DOHH2 (cell line): ENCODE results near the gene MARCHF3.

ENCODE experiments used
- EZH2phosphoT487 ChIP-seq: fragments of 200-600 bp; sonication (generic); IDR thresholded peaks from 2 replicates; pipeline ENCODE4 v1.6.1; 2017; ENCODE audit warnings: borderline replicate concordance, mild to moderate bottlenecking, antibody characterized with exemption, low read length, moderate library complexity, mixed read lengths
- TF ChIP-seq, protein P1 (sequence below): fragments of 200-600 bp; sonication (generic); IDR thresholded peaks from one replicate; pipeline ENCODE4 v1.5.1; 2014; ENCODE audit warnings: antibody characterized with exemption, mild to moderate bottlenecking, low read depth, low read length; ENCODE audit not compliant: poor library complexity, severe bottlenecking

DNA sequence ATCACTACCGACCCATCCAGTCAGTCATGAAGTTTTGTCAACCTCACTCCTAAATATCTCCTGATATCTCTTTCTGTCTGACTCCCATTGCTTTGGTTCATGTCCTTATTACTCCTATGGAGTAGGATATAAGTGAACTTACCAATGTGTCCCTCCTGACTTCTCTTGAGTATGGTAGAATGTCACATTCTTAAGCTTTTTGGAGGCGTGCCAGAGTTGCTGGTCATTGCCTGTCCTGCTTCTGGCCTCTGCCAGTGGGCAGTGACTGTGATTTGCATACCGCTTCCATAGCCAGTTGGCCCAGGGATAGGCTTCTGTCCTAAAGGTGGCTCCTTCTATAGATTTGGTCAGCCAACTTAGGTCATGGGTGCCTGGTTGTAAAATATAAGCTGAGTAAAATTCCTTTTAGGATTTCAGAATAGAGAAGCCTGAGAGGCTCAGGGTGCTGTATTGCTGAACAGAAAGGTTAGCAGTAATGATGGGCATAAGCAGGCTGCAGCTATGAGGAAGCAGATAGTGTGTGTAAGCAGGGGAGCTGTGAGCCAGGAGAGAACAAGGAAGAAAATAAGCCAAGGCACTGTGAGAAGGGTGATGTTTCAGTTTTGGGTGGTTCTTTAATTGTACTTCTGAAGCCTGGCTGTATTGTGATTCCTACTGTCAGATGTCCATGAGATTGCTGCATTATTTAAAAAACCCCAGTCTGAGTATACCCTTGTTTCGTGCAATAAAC, 16.1 kb upstream of the MARCHF3 start:
- TF ChIP-seq, protein P1, sequence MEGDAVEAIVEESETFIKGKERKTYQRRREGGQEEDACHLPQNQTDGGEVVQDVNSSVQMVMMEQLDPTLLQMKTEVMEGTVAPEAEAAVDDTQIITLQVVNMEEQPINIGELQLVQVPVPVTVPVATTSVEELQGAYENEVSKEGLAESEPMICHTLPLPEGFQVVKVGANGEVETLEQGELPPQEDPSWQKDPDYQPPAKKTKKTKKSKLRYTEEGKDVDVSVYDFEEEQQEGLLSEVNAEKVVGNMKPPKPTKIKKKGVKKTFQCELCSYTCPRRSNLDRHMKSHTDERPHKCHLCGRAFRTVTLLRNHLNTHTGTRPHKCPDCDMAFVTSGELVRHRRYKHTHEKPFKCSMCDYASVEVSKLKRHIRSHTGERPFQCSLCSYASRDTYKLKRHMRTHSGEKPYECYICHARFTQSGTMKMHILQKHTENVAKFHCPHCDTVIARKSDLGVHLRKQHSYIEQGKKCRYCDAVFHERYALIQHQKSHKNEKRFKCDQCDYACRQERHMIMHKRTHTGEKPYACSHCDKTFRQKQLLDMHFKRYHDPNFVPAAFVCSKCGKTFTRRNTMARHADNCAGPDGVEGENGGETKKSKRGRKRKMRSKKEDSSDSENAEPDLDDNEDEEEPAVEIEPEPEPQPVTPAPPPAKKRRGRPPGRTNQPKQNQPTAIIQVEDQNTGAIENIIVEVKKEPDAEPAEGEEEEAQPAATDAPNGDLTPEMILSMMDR: no peak
- no peak for TF ChIP-seq EZH2phosphoT487
